GM18861 (cell line): ENCODE results near the gene TUSC2.

Experiments used
- ATAC-seq: cut with Tn5 transposase; IDR thresholded peaks from one replicate; pipeline ENCODE4 v1.9.1; 2021; ENCODE audit not compliant: unreplicated experiment

TUSC2 gene

GRCh38 chr3:50275996-50276761, 51.8 kb downstream of the TUSC2 start:
- ATAC-seq, result no peak

GRCh38 chr3:50275141-50275995, 52.7 kb downstream of the TUSC2 start:
- no peak for ATAC-seq
